Neuronal stem cell (in vitro differentiated cells): Measurements from ENCODE around the gene ACTR1A.

ENCODE experiments used
- DNase-seq: peaks from one replicate; pipeline ENCODE4 v3.0.0-alpha.2; 2013; ENCODE audit warnings: low spot score
- H2AFZ ChIP-seq: one replicate; pipeline ENCODE4 v1.6.1; 2013; ENCODE audit warnings: mild to moderate bottlenecking, low read length, inconsistent platforms
- H2AK5ac ChIP-seq: 2 replicates; pipeline ENCODE4 v1.6.1; 2013; ENCODE audit warnings: low read depth, mild to moderate bottlenecking, inconsistent platforms, low read length, moderate library complexity, mixed read lengths
- H2BK120ac ChIP-seq: 2 replicates; pipeline ENCODE4 v1.6.1; 2013; ENCODE audit warnings: low read depth, mild to moderate bottlenecking, inconsistent platforms, low read length, moderate library complexity, mixed read lengths
- H2BK12ac ChIP-seq: one replicate; pipeline ENCODE4 v1.6.1; 2013; ENCODE audit warnings: low read length, inconsistent platforms
- H2BK15ac ChIP-seq: 2 replicates; pipeline ENCODE4 v1.6.1; 2013; ENCODE audit warnings: mild to moderate bottlenecking, low read length, inconsistent platforms, mixed read lengths
- H2BK5ac ChIP-seq: one replicate; pipeline ENCODE4 v1.6.1; 2013; ENCODE audit warnings: inconsistent platforms, mild to moderate bottlenecking, low read length, moderate library complexity
- H3K14ac ChIP-seq: one replicate; pipeline ENCODE4 v1.6.1; 2013; ENCODE audit warnings: low read length, inconsistent platforms
- H3K18ac ChIP-seq: 2 replicates; pipeline ENCODE4 v1.6.1; 2013; ENCODE audit warnings: low read length, inconsistent platforms
- H3K23ac ChIP-seq: 2 replicates; pipeline ENCODE4 v1.6.1; 2013; ENCODE audit warnings: low read depth, mild to moderate bottlenecking, mixed read lengths, low read length, inconsistent platforms; ENCODE audit not compliant: poor library complexity
- H3K27ac ChIP-seq: replicated peaks from 3 replicates; pipeline ENCODE4 v1.5.1; 2013; ENCODE audit warnings: low read length, inconsistent platforms
- H3K27me3 ChIP-seq, 3 experiments: 2 replicates each; pipeline ENCODE4 v1.6.1; 2013; ENCODE audit warnings: low read length in 3 of 3, mild to moderate bottlenecking in 2 of 3, inconsistent platforms in 1 of 3, low read depth in 1 of 3, mixed read lengths in 1 of 3, moderate library complexity in 1 of 3; ENCODE audit not compliant: control insufficient read depth in 3 of 3, insufficient read depth in 3 of 3
- H3K36me3 ChIP-seq, 2 donors: replicated peaks in 1 of 2; 2 replicates each; pipeline ENCODE4 v1.6.1; 2013; ENCODE audit warnings: low read length in 2 of 2; ENCODE audit not compliant: control insufficient read depth in 2 of 2, insufficient read depth in 2 of 2
- H3K4ac ChIP-seq: 2 replicates; pipeline ENCODE4 v1.6.1; 2013; ENCODE audit warnings: inconsistent platforms, mild to moderate bottlenecking, low read length, moderate library complexity
- H3K4me1 ChIP-seq, 2 donors: 1 replicate in 1 of 2; 2 replicates in 1 of 2; pipeline ENCODE4 v1.6.1; 2013; ENCODE audit warnings: low read length in 2 of 2, low read depth in 1 of 2; ENCODE audit not compliant: control insufficient read depth in 2 of 2, insufficient read depth in 1 of 2
- H3K4me2 ChIP-seq: one replicate; pipeline ENCODE4 v1.6.1; 2013; ENCODE audit warnings: mild to moderate bottlenecking, low read length, inconsistent platforms; ENCODE audit not compliant: insufficient read depth, poor library complexity, severe bottlenecking
- H3K4me3 ChIP-seq, 2 donors: 2 replicates each; pipeline ENCODE4 v1.5.1; 2013; ENCODE audit warnings: low read length in 2 of 2, mild to moderate bottlenecking in 2 of 2, inconsistent platforms in 1 of 2, moderate library complexity in 1 of 2
- H3K79me1 ChIP-seq: one replicate; pipeline ENCODE4 v1.6.1; 2013; ENCODE audit warnings: low read depth, mild to moderate bottlenecking, inconsistent platforms, low read length, moderate library complexity
- H3K9ac ChIP-seq: one replicate; pipeline ENCODE4 v1.6.1; 2013; ENCODE audit warnings: mild to moderate bottlenecking, low read depth, low read length, inconsistent platforms; ENCODE audit not compliant: poor library complexity
- H3K9me3 ChIP-seq, 2 donors: replicated peaks in 1 of 2; 2 replicates each; pipeline versions ENCODE3 to v1.6.1; 2013; ENCODE audit warnings: low read length in 2 of 2, mild to moderate bottlenecking in 2 of 2, inconsistent platforms in 1 of 2, low read depth in 1 of 2, mixed read lengths in 1 of 2, moderate library complexity in 1 of 2; ENCODE audit not compliant: control insufficient read depth in 2 of 2, insufficient read depth in 1 of 2
- H4K8ac ChIP-seq: one replicate; pipeline ENCODE4 v1.6.1; 2013; ENCODE audit warnings: low read depth, mild to moderate bottlenecking, inconsistent platforms, low read length, moderate library complexity
- H4K91ac ChIP-seq: one replicate; pipeline ENCODE4 v1.6.1; 2013; ENCODE audit warnings: low read length, low read depth, mild to moderate bottlenecking, inconsistent platforms; ENCODE audit not compliant: poor library complexity
- WGBS, 2 donors: extraction: QIAGEN DNeasy Blood & Tissue Kit; methylation state at CpG; one replicate each; pipeline ENCODE4 v1.1.7; 2013; ENCODE audit warnings: missing lambda C conversion rate in 2 of 2, mixed read lengths in 1 of 2; ENCODE audit not compliant: insufficient read length in 2 of 2, insufficient replicate concordance in 1 of 2; ENCODE audit errors: extremely low coverage in 2 of 2; 5-methylcytosine and 5-hydroxymethylcytosine counted together

Gene ACTR1A

GRCh38 chr10:102451105-102451969, 51.2 kb downstream of the ACTR1A start, which contains the start of gene C10orf95:
Gene C10orf95 (minus strand): TSS chr10:102451543. CDS start chr10:102451093, 450 bp downstream.
- Histone ChIP-seq H3K9me3 (no peaks in the 10 kb centered on the region), H2BK12ac (no peak within 1 kb of the TSS), H2AK5ac (peak within 1 kb of the TSS; percentile 84), H3K4me1 (peaks cover 7 to 20% of the 10 kb centered on the region in 2 donors), H4K91ac (no peak within 1 kb of the TSS), H3K27me3 (peaks cover 0 to 7% (median 2%) of the 10 kb centered on the region in 3 experiments), H3K18ac (peak within 1 kb of the TSS; percentile 94), H3K4me2 (peak within 1 kb of the TSS; percentile 95), H3K4me3 (peak within 1 kb of the TSS; percentile 73 to 80), H3K79me1 (no peaks in the 10 kb centered on the region), H2BK5ac (peak within 1 kb of the TSS; percentile 3), H3K27ac (no peak within 1 kb of the TSS), H3K9ac (peak within 1 kb of the TSS; percentile 90), H3K23ac (peak within 1 kb of the TSS; percentile 76), H2AFZ (peak within 1 kb of the TSS; percentile 93), H3K4ac (no peak within 1 kb of the TSS), H3K14ac (peak within 1 kb of the TSS; percentile 21), H2BK120ac (peak within 1 kb of the TSS; percentile 61), H4K8ac (no peak within 1 kb of the TSS), H3K36me3 (peaks cover 0 to 4% of the 10 kb centered on the region in 2 donors), H2BK15ac (no peak within 1 kb of the TSS)
- WGBS, 2 donors, result no CpG with 5 or more reads among the region's 28 CpGs
- no peak for DNase-seq

GRCh38 chr10:102450374-102451104, 52.0 kb downstream of the ACTR1A start:
- H3K4ac ChIP-seq, result no peak overlapping the region
- no CpG with 5 or more reads among the region's 104 CpGs for WGBS, 2 donors
- H3K27ac ChIP-seq, result no peak overlapping the region
- no peak overlapping the region for H2BK12ac ChIP-seq
- H4K8ac ChIP-seq, result no peak overlapping the region
- H3K14ac ChIP-seq, result peak overlapping the region; percentile 21
- peak overlapping the region; percentile 94 for H3K18ac ChIP-seq
- H3K23ac ChIP-seq, result peak overlapping the region; percentile 76
- H2BK5ac ChIP-seq, result peak overlapping the region; percentile 3
- peak; percentile 48 for DNase-seq
- H3K4me3 ChIP-seq, result peak overlapping the region; percentile 73 to 80
- peaks cover 0 to 7% (median 2%) of the 10 kb centered on the region in 3 experiments for H3K27me3 ChIP-seq
- H3K79me1 ChIP-seq, result no peaks in the 10 kb centered on the region
- no peak overlapping the region for H2BK15ac ChIP-seq
- H2AFZ ChIP-seq, result peak overlapping the region; percentile 93
- H4K91ac ChIP-seq, result no peak overlapping the region
- peaks cover 7 to 20% of the 10 kb centered on the region in 2 donors for H3K4me1 ChIP-seq
- peak overlapping the region; percentile 95 for H3K4me2 ChIP-seq
- no peaks in the 10 kb centered on the region for H3K9me3 ChIP-seq
- H2BK120ac ChIP-seq, result peak overlapping the region; percentile 61
- H2AK5ac ChIP-seq, result peak overlapping the region; percentile 84
- peaks cover 0 to 4% of the 10 kb centered on the region in 2 donors for H3K36me3 ChIP-seq
- H3K9ac ChIP-seq, result peak overlapping the region; percentile 90

GRCh38 chr10:102450124-102450373, 52.5 kb downstream of the ACTR1A start:
- H2BK12ac ChIP-seq, result no peak overlapping the region
- no peak overlapping the region for H2BK5ac ChIP-seq
- no peaks in the 10 kb centered on the region for H3K79me1 ChIP-seq
- H3K14ac ChIP-seq, result peak overlapping the region; percentile 17
- H3K4me1 ChIP-seq, result peaks cover 7 to 18% of the 10 kb centered on the region in 2 donors
- H3K27ac ChIP-seq, result no peak overlapping the region
- no peak overlapping the region for H2BK120ac ChIP-seq
- H3K36me3 ChIP-seq, result peaks cover 0 to 4% of the 10 kb centered on the region in 2 donors
- H3K4ac ChIP-seq, result no peak overlapping the region
- H4K8ac ChIP-seq, result no peak overlapping the region
- peak overlapping the region; percentile 76 for H3K23ac ChIP-seq
- peak overlapping the region; percentile 93 for H3K18ac ChIP-seq
- peak overlapping the region; percentile 83 for H3K9ac ChIP-seq
- H3K27me3 ChIP-seq, result peaks cover 0 to 7% (median 2%) of the 10 kb centered on the region in 3 experiments
- no peak overlapping the region for H4K91ac ChIP-seq
- peak overlapping the region; percentile 93 for H2AFZ ChIP-seq
- H3K9me3 ChIP-seq, result no peaks in the 10 kb centered on the region
- no peak overlapping the region for H2BK15ac ChIP-seq
- H3K4me3 ChIP-seq, result peak overlapping the region; percentile 73 to 80
- H2AK5ac ChIP-seq, result no peak overlapping the region
- DNase-seq, result no peak
- no CpG with 5 or more reads among the region's 11 CpGs for WGBS, 2 donors
- peak overlapping the region; percentile 95 for H3K4me2 ChIP-seq
